HG02938 (cell line): ENCODE results near the gene ACCSL.

Source experiments
- ATAC-seq: cut with Tn5 transposase; IDR thresholded peaks from one replicate; pipeline ENCODE4 v1.9.1; 2021; ENCODE audit warnings: mild to moderate bottlenecking, moderate library complexity; ENCODE audit not compliant: unreplicated experiment

Gene ACCSL

DNA sequence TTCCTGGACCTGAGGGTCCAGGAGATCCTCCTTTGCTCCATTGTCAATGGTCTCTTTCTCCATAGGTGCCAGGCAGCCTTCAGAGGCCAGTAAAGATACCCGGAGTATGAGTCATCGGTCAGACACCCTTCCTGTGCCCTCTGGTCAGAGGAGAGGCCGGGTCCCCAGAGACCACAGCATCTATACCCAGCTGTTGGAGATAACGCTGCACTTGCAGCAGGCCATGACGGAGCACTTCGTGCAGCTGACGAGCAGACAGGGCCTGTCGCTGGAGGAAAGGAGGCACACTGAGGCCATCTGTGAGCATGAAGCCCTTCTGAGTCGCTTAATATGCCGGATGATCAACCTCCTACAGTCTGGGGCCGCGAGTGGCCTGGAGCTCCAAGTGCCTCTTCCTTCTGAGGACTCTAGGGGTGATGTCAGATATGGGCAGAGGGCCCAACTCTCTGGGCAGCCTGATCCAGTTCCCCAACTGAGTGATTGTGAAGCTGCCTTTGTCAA lies at the start of gene ACCSL:
Gene ACCSL, plus strand, starts transcription at position 51 of the 501 bp plus-strand sequence. Its CDS starts 56 bp downstream, at position 107.
- no peak for ATAC-seq

DNA sequence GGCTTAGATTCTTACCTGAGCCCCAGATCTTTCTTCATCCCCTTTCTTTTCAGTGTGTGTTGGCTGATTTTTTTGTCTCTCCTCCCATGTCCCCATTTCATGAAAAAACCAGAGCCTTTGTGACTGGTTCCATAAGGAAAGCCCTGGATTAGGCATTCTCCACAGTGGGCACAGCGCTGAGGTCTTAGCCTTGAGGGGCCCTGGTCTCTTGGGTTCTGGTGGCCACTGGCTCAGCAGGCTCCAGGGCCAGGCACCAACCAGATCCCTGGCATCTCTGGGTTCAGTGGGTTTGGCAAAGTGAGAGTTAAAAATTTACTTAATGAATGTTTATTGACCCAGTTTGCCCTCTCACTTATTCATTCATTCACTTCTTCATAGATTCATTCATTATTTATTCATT lies 49.5 kb upstream of the ACCSL start:
- ATAC-seq, result no peak

DNA sequence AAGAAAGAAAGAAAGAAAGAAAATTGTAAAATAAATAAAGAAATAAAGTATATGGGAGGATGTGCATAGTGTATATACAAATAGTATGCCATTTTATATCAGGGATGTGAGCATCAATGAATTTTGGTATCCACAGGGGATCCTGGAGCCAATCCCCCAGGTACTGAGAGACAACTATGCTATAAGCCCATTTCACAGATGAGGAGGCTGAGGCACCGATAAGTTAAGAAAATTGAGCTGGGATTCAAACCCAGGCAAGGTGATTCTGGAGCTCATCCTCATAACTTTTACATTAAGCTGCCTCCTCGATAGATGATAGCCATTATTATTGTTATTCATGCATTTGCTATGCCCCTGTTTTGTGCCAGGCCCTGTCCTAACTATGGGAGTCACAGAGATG lies 47.0 kb upstream of the ACCSL start:
- no peak for ATAC-seq

DNA sequence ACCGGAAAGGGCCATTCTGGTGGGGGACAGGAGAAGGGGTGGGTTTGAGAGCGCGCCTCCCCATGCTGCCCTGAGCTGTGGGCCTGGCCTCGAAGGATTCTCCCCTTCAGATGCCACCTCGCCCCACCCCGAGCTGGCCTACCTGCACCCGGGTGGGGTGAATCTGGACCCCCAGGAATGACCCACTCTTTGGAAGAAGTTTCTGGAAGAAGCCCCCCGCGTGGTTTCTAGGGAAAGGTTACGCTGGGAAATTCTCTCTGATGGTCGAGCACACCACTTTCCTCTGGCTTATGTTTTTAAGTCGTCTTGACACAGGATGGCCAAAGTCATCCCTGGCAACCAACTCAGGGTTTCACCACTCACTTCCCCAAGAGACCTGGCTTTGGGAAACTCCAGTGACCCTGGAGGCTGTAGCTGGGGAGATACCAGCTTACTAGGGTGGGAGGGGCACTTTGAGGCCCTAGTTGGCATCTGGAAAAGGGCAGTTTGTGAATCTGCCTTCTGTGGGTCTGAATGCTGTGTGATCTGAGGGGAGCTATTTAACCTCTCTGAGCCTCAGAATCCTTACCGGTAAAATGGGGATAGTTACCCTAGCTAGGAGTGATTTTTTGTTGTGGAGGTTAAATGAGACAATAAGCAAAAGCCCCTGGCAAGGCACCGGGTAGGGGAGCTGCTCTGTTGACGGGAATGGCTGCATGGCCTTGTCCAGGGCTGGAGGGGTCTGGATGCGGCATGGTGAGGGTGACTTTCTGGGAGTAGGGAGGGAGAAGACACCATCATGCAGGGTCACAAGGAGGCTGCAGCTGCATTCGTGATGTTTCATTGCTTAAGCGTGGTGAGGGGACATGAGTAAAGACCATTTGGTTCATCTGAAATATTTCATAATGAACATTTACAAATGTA lies 45.3 kb upstream of the ACCSL start:
- ATAC-seq, result no peak

- ATAC-seq, result no peak
Observed at GRCh38 chr11:44003736-44004451, 43.9 kb upstream of the ACCSL start.

GRCh38 chr11:44004452-44005062 lies 43.2 kb upstream of the ACCSL start:
- ATAC-seq, result no peak

GRCh38 chr11:44005063-44005701 lies 42.6 kb upstream of the ACCSL start:
- no peak for ATAC-seq

DNA sequence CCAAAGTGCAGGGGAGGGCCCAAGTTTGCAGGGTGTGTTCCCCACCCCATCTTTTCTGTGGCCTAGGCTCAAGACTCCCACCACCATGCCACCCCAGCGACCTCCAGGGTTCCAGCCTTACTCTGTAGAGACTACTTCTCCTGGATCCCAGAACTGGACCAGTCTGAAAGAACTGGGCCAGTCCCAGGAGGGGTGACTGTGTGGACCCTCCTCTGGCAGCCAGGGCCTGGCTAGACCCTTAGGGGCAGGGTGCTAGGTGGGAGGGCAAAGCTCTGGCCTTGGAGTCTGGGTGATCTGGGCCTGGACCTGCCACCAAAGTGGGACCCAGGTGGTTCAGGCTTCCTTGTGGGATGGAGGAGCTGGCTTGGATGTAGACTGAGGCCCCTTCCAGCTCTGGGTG lies 41.8 kb upstream of the ACCSL start:
- ATAC-seq, result no peak

GRCh38 chr11:44006917-44007361 lies 40.8 kb upstream of the ACCSL start:
- no peak for ATAC-seq

DNA sequence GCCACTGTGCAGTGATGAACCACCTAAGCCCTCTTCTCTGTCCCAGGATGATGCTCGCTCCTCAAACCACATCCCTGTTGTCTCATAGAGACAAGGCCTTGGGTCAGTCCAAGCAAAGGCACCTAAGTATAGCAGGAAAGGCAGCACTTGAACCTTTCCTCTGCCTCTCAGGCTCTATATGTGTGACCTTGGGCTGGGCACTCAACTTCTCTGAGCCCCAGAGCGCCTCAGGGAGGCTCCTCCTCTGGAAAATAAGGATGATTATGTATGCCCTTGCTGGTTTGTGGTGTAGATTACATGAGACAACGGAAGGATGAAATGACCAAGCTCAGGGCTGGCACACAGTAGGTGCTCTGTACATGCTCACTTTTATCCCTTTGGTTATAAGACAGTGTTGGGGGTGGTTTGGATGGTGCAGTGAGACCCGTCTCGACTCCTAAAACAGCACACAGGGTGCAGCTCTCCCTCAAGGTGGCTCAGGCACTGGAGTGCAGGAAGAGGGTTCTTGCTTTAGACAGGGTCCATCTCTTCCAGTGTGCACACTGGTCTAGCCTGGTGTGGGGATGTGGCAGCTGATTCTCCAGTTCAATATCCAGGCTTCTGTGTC lies 40.2 kb upstream of the ACCSL start:
- ATAC-seq, result no peak

- no peak for ATAC-seq
Observed at GRCh38 chr11:44008088-44008501, 39.7 kb upstream of the ACCSL start.

DNA sequence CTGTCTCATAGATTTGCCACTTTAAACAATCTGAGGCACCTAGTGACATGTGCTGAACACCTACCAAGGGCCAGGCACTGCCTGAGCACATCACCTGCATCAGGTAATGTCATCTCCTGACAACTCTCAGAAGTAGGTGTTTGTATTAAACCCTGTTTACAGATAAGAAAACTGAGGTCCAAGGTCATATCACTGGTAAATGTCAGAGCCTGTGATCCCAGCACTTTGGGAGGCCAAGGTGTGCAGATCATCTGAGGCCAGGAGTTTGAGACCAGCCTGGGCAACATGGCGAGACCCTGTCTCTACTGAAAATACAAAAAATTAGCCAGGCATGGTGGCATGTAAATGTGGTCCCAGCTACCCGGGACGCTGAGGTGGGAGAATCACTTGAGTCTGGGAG lies 39.1 kb upstream of the ACCSL start:
- no peak for ATAC-seq

DNA sequence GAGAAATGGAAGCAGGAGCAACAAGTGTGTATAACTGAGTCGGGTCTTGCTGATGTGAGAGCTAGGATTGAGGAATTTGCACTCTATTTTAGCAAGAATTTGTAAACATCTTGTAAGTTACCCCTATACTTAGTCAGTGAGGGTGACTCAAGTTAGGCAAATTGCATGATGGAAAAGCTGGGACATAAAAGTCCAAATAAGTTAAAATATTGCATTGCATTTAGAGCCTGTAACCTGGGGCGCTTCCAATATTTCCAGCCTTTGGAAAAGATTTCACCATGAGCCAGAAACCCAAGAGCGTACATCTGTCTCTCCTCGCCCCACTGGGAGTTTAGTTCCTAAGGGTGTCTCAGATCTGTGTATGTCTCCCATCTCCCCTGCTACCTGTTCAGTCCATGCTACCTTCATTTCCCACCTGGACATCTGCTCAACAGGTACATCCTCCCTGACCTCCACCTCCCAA lies 37.0 kb upstream of the ACCSL start:
- ATAC-seq, result no peak

- ATAC-seq, result no peak
Observed at GRCh38 chr11:44011797-44012196, 36.0 kb upstream of the ACCSL start.

- no peak for ATAC-seq
Observed at GRCh38 chr11:44014968-44015623, 32.7 kb upstream of the ACCSL start.

DNA sequence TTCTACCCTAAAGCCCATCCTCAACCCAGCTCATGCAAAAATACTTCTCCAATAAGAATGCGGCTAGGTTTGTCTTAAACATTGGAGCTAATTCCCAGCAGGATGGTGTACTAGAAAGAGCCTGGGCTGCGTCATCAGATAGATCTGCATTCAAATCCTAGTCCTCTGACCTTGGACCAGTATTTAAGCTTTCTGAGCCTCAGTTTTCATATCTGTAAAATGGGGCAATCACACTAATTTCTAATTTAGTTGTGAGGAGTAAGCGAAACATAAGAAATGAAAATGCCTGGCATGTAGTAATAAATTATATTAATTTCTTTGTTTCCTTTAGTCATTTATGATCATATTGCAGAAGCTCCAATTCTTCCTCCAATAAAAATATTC lies 32.2 kb upstream of the ACCSL start:
- ATAC-seq, result no peak

DNA sequence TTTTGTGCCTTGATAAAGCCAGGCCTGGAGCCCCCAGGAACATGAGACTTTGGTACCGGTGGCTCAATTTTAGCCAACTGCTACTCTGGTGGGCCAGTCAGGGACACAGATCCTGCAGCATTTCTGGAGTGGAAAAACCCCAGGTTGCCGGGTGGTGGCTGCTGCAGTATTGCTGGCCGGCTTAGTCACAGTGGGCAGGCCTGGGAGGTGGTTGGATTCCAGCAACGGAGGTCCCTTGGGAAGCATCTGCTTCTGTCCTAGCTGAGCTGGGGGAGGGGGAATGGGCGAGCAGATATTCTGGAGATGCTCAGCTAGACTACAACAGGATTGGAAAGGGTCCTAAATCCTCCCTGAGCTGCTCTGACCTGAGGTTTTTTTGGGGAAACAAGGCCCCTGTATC lies 31.6 kb upstream of the ACCSL start:
- no peak for ATAC-seq

DNA sequence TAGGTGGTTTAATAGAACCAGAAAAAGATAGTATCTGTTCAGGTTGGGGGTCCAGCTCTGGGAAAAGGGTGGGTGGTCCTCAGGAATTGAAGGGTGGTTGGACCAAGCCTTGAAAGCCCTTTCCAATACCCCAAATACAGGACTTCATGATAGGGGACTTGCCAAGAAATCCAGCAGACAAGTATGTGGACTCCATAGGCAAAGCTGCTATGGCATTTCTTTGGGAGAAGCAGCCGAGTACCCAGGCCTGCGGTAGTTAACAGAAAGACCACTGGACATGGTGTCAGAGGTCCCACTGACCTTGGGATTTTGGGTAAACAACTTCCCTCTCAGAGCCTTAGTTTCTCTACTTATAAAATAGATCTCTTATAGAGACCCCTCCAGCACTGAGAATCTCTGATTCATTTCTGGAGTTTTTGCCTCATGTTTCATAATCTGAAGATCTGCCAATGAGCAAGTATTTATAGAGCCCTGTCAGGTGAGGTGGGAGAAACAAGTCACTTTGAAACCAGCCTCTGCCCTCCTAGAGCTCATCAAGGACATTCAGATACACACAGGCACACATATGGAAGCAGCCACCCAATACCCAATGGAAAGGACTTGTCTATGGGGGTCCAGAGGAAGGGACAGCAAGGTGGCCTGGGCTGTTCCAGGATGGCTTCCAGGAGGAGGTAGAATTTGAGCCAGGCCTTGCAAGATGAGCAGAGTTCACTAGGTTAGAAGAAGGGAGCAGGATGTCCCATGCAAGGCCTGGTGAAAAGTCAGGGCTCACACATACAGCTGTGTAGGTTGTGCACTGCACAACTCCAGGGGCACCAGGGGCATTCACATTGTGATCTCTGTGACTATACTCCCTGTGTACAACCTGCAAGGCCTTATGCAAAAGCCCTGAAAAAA lies 31.0 kb upstream of the ACCSL start:
- no peak for ATAC-seq
